BE2C (cell line): Measurements from ENCODE around the gene FARS2.

ENCODE experiments used
- DNase-seq: peaks from one replicate; pipeline ENCODE4 v3.0.0-alpha.2; 2020
- H3K27me3 ChIP-seq: fragments of 250-450 bp; sonication (Bioruptor Pico); 2 replicates; pipeline ENCODE4 v1.5.1; 2020; ENCODE audit warnings: mild to moderate bottlenecking
- H3K36me3 ChIP-seq: fragments of 250-450 bp; sonication (Bioruptor Pico); 2 replicates; pipeline ENCODE4 v1.5.1; 2020; ENCODE audit warnings: mild to moderate bottlenecking
- H3K4me1 ChIP-seq: fragments of 250-450 bp; sonication (Bioruptor Pico); 2 replicates; pipeline ENCODE4 v1.5.1; 2020
- H3K4me3 ChIP-seq: 2 replicates; pipeline ENCODE4 v1.5.1; 2011; ENCODE audit warnings: low read depth, low read length
- H3K9me3 ChIP-seq: fragments of 250-450 bp; sonication (Bioruptor Pico); 2 replicates; pipeline ENCODE4 v1.5.1; 2020
- CTCF ChIP-seq: IDR thresholded peaks from 2 replicates; pipeline ENCODE4 v1.5.1; 2012; ENCODE audit warnings: mild to moderate bottlenecking, low read depth, low read length

FARS2 gene

GRCh38 chr6:5277589-5277988, 16.3 kb downstream of the FARS2 start:
- Histone ChIP-seq H3K9me3 (no peaks in the 10 kb centered on the region; the same call in 1 of the 2 replicates), H3K4me3 (no peak overlapping the region), H3K36me3 (no peaks in the 10 kb centered on the region), H3K27me3 (no peaks in the 10 kb centered on the region), H3K4me1 (peaks cover 9% of the 10 kb centered on the region)
- no peak for TF ChIP-seq CTCF
- DNase-seq = no peak

GRCh38 chr6:5278047-5278446, 16.7 kb downstream of the FARS2 start:
- Histone ChIP-seq H3K27me3 (no peaks in the 10 kb centered on the region), H3K4me3 (no peak overlapping the region), H3K36me3 (no peaks in the 10 kb centered on the region), H3K4me1 (peaks cover 9% of the 10 kb centered on the region), H3K9me3 (no peaks in the 10 kb centered on the region; the same call in 1 of the 2 replicates)
- no peak for TF ChIP-seq CTCF
- DNase-seq = no peak

- no peak for DNase-seq
- no peaks in the 10 kb centered on the region for H3K36me3 ChIP-seq
- TF ChIP-seq CTCF = no peak
- H3K27me3 ChIP-seq = no peaks in the 10 kb centered on the region
- no peak overlapping the region for H3K4me3 ChIP-seq
- H3K4me1 ChIP-seq = peaks cover 9% of the 10 kb centered on the region
- no peaks in the 10 kb centered on the region; the same call in 1 of the 2 replicates for H3K9me3 ChIP-seq
Observed at GRCh38 chr6:5278565-5279120, 17.3 kb downstream of the FARS2 start.

GRCh38 chr6:5279891-5280338, 18.6 kb downstream of the FARS2 start:
- Histone ChIP-seq H3K9me3 (no peaks in the 10 kb centered on the region; the same call in 1 of the 2 replicates), H3K4me3 (no peak overlapping the region), H3K36me3 (no peaks in the 10 kb centered on the region), H3K4me1 (peaks cover 4% of the 10 kb centered on the region), H3K27me3 (no peaks in the 10 kb centered on the region)
- no peak for TF ChIP-seq CTCF
- DNase-seq = no peak

- DNase-seq = no peak
- no peaks in the 10 kb centered on the region for H3K36me3 ChIP-seq
- no peaks in the 10 kb centered on the region for H3K27me3 ChIP-seq
- no peaks in the 10 kb centered on the region; the same call in 1 of the 2 replicates for H3K9me3 ChIP-seq
- H3K4me1 ChIP-seq = peaks cover 4% of the 10 kb centered on the region
- no peak overlapping the region for H3K4me3 ChIP-seq
- TF ChIP-seq CTCF = no peak
Observed at GRCh38 chr6:5280920-5281319, 19.6 kb downstream of the FARS2 start.

GRCh38 chr6:5282191-5282623, 20.9 kb downstream of the FARS2 start:
- H3K27me3 ChIP-seq = no peaks in the 10 kb centered on the region
- no peak for DNase-seq
- H3K36me3 ChIP-seq = no peaks in the 10 kb centered on the region
- H3K4me3 ChIP-seq = no peak overlapping the region
- no peak for TF ChIP-seq CTCF
- H3K9me3 ChIP-seq = no peaks in the 10 kb centered on the region; the same call in 1 of the 2 replicates
- H3K4me1 ChIP-seq = peaks cover 4% of the 10 kb centered on the region
